Sigmoid colon (tissue), 7 donors: ENCODE results near the gene EHBP1L1. TPM values are rescaled to one million over a fixed set of nuclear protein-coding genes. Genes with fewer than 3 reads are reported as not detected.
A peak's percentile ranks its signal among the peaks of the same experiment; 100 is the strongest.

ENCODE experiments used
- DNase-seq: peaks from one replicate; pipeline ENCODE4 v3.0.0-alpha.2; 2019
- H3K27ac ChIP-seq, 4 donors: fragments of 200-600 bp; sonication (generic); one replicate each; pipeline ENCODE4 v1.5.1; 2016 to 2019; ENCODE audit warnings: mild to moderate bottlenecking in 1 of 4
- H3K27me3 ChIP-seq, 3 donors: fragments of 200-600 bp; sonication (generic); one replicate each; pipeline ENCODE4 v1.5.1; 2019; ENCODE audit warnings: mild to moderate bottlenecking in 1 of 3
- H3K36me3 ChIP-seq, 4 donors: fragments of 200-600 bp; sonication (generic); one replicate each; pipeline ENCODE4 v1.5.1; 2016 to 2019
- H3K4me1 ChIP-seq, 4 donors: fragments of 200-600 bp; sonication (generic); one replicate each; pipeline ENCODE4 v1.5.1; 2017 to 2019
- H3K4me3 ChIP-seq, 4 donors: fragments of 200-600 bp; sonication (generic); one replicate each; pipeline ENCODE4 v1.5.1; 2017 to 2019; ENCODE audit warnings: mild to moderate bottlenecking in 2 of 4, moderate library complexity in 1 of 4
- H3K9me3 ChIP-seq, 4 donors: fragments of 200-600 bp in 3 of 4; sonication (generic) in 3 of 4; one replicate each; pipeline versions ENCODE4 v1.5.1 to v1.6.1; 2013 to 2019
- EP300 ChIP-seq, 4 donors: sonication (generic); formaldehyde crosslinking; IDR thresholded peaks; one replicate each; pipeline ENCODE4 v1.6.1; 2017; ENCODE audit warnings: antibody characterized with exemption in 4 of 4
- POLR2A ChIP-seq, 2 donors: fragments of 450-650 bp; IDR thresholded peaks; one replicate each; pipeline ENCODE4 v1.6.1; 2016; ENCODE audit warnings: antibody characterized with exemption in 2 of 2, mild to moderate bottlenecking in 2 of 2, moderate library complexity in 2 of 2
- POLR2AphosphoS5 ChIP-seq, 4 donors: sonication (generic); formaldehyde crosslinking; IDR thresholded peaks; one replicate each; pipeline ENCODE4 v1.6.1; 2017; ENCODE audit warnings: antibody characterized with exemption in 4 of 4
- WGBS, 2 donors: extraction: QIAGEN DNeasy Blood & Tissue Kit; methylation state at CpG; one replicate each; pipeline ENCODE4 v1.1.7; 2013; 5-methylcytosine and 5-hydroxymethylcytosine counted together
- intact Hi-C: fragments of 100-400 bp; cut with DNase I; formaldehyde crosslinking; loops from one replicate; pipeline ENCODE4 v1.15.1; 2023
- polyA plus RNA-seq, 3 donors: library from polyadenylated mRNA; stranded (reverse); fragments of 200-250 nt; gene quantifications; one replicate each; pipeline ENCODE4 v1.2.3, GENCODE V29; 2013
- total RNA-seq, 4 donors: library from RNA; depleted of rRNA; stranded (reverse); fragments of >200 nt; gene quantifications; one replicate each; pipeline ENCODE4 v1.1.0, GENCODE V29; 2016
- TF ChIP-seq, protein P1 (sequence below), 4 experiments: fragments of 450-650 bp in 3 of 4; fragments of 200-600 bp in 1 of 4; IDR thresholded peaks; one replicate each; pipeline ENCODE4 v1.5.1; 2016 to 2019; ENCODE audit warnings: antibody characterized with exemption in 4 of 4, mild to moderate bottlenecking in 3 of 4, moderate library complexity in 2 of 4
- donor health status: healthy with polysubstance abuse.
- donor health status: Bipolar disorder and iron deficiency.
- donor health status: healthy.

EHBP1L1 gene
- total and polyA plus RNA-seq, 7 donors = 31.2 to 366 (median 148) TPM

DNA sequence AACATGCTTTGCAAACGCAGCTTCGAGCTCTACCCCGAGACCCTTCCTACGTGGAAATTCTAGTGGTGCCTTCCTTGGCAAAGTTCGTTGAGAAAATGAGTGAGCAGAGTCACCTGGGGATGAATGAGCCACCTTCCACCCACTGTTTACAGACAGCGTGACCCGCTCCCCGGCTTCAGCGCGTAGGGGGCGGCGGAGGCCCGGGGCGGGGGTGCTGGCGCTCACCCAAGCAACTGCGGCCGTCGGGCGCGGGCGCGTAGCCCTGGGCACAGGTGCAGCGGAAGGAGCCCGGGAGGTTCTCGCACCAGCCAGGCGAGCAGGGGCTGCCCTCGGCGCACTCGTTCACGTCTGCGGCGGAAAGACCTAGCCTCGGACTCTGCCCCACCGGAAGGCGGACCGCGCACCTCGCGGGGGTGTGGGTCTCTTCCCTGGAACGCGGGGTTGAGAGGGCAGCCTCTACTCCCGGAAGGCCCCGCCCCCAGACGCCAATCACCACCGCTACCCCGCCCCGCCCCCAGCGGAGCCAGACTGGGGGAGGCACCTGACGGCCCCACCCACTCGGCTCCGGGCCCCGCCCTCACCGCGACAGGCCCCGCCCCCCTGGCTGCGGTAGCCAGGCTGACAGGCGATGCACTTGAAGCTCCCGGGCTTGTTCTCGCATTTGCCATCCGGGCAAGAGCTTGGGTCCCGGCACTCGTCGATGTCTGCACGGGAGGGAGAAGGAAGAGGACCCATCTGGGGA, 29.5 kb upstream of the EHBP1L1 start:
- peak overlapping the region in 3 of 4 donors; percentile 10 to 34 (median 24) for H3K4me3 ChIP-seq
- peaks cover 0 to 20% (median 16%) of the 10 kb centered on the region in 4 donors for H3K4me1 ChIP-seq
- H3K36me3 ChIP-seq = peaks cover 5 to 50% (median 23%) of the 10 kb centered on the region in 4 donors
- DNase-seq = peak; percentile 90
- TF ChIP-seq, protein P1, sequence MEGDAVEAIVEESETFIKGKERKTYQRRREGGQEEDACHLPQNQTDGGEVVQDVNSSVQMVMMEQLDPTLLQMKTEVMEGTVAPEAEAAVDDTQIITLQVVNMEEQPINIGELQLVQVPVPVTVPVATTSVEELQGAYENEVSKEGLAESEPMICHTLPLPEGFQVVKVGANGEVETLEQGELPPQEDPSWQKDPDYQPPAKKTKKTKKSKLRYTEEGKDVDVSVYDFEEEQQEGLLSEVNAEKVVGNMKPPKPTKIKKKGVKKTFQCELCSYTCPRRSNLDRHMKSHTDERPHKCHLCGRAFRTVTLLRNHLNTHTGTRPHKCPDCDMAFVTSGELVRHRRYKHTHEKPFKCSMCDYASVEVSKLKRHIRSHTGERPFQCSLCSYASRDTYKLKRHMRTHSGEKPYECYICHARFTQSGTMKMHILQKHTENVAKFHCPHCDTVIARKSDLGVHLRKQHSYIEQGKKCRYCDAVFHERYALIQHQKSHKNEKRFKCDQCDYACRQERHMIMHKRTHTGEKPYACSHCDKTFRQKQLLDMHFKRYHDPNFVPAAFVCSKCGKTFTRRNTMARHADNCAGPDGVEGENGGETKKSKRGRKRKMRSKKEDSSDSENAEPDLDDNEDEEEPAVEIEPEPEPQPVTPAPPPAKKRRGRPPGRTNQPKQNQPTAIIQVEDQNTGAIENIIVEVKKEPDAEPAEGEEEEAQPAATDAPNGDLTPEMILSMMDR (IDR thresholded peaks at IDR 0.05) = no peak
- TF ChIP-seq EP300 (IDR thresholded peaks at IDR 0.05) = no peak
- TF ChIP-seq POLR2AphosphoS5 (IDR thresholded peaks at IDR 0.05) = peak in 1 of 4 donors; percentile 30
- intact Hi-C loops = no loop called here
- no peaks in the 10 kb centered on the region for H3K9me3 ChIP-seq
- WGBS, 2 donors = 8 to 19% methylated on average over 64 of the region's 64 CpGs
- no peaks in the 10 kb centered on the region for H3K27me3 ChIP-seq
- peak overlapping the region; percentile 63 to 79 (median 66) for H3K27ac ChIP-seq

- Histone ChIP-seq H3K9me3 (no peaks in the 10 kb centered on the region), H3K27me3 (no peaks in the 10 kb centered on the region), H3K27ac (peak overlapping the region in 2 of 4 donors; percentile 65 to 79), H3K36me3 (peaks cover 5 to 59% (median 28%) of the 10 kb centered on the region in 4 donors), H3K4me1 (peaks cover 0 to 23% (median 10%) of the 10 kb centered on the region in 4 donors), H3K4me3 (no peak overlapping the region)
- WGBS, 2 donors = 83 to 89% methylated on average over 52 of the region's 52 CpGs
- TF ChIP-seq EP300 (IDR thresholded peaks at IDR 0.05) (no peak), POLR2A (IDR thresholded peaks at IDR 0.05) (no peak), POLR2AphosphoS5 (IDR thresholded peaks at IDR 0.05) (no peak)
- TF ChIP-seq, protein P1 (IDR thresholded peaks at IDR 0.05) = no peak
- intact Hi-C loops = no loop called here
- no peak for DNase-seq
Measured at GRCh38 chr11:65547446-65548125, 28.3 kb upstream of the EHBP1L1 start.

- Histone ChIP-seq H3K27me3 (no peaks in the 10 kb centered on the region), H3K4me1 (peaks cover 0 to 24% (median 10%) of the 10 kb centered on the region in 4 donors), H3K36me3 (peaks cover 7 to 59% (median 31%) of the 10 kb centered on the region in 4 donors), H3K9me3 (no peaks in the 10 kb centered on the region), H3K4me3 (no peak overlapping the region), H3K27ac (no peak overlapping the region)
- intact Hi-C loops = no loop called here
- DNase-seq = no peak
- WGBS, 2 donors = 86 to 90% methylated on average over 3 of the region's 3 CpGs
- TF ChIP-seq POLR2AphosphoS5 (IDR thresholded peaks at IDR 0.05) (no peak), EP300 (IDR thresholded peaks at IDR 0.05) (no peak), POLR2A (IDR thresholded peaks at IDR 0.05) (no peak)
- TF ChIP-seq, protein P1 (IDR thresholded peaks at IDR 0.05) = no peak
Measured at GRCh38 chr11:65548395-65548794, 27.5 kb upstream of the EHBP1L1 start.

DNA sequence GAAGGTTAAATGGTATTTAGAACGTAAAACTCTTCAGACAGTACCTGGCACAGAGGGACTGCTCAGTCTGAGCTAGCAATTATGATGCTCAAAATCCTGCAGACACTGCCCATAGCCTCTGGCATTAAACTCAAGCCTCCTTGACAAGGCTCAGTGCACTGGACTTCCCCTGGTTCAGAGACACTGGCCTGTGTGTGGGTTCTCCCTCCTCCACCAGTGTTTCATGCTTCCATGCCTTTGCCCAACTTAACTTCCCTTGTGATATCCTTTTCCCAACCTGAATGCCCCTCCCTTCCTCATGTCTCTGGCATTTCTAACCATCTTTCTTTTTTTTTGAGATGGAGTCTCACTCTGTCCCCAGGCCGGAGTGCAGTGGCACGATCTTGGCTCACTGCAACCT, 26.8 kb upstream of the EHBP1L1 start:
- Histone ChIP-seq H3K9me3 (no peaks in the 10 kb centered on the region), H3K36me3 (peaks cover 11 to 63% (median 31%) of the 10 kb centered on the region in 4 donors), H3K4me1 (peaks cover 0 to 30% (median 13%) of the 10 kb centered on the region in 4 donors), H3K27me3 (no peaks in the 10 kb centered on the region), H3K27ac (no peak overlapping the region), H3K4me3 (no peak overlapping the region)
- intact Hi-C loops = no loop called here
- DNase-seq = no peak
- TF ChIP-seq POLR2AphosphoS5 (IDR thresholded peaks at IDR 0.05) (no peak), EP300 (IDR thresholded peaks at IDR 0.05) (no peak), POLR2A (IDR thresholded peaks at IDR 0.05) (no peak)
- TF ChIP-seq, protein P1 (IDR thresholded peaks at IDR 0.05) = no peak
- 87 to 95% methylated on average over 3 of the region's 3 CpGs for WGBS, 2 donors
